Natural killer cell (primary cell): Measurements from ENCODE around the gene PRR23E. TPM values are rescaled to one million over a fixed set of nuclear protein-coding genes. Genes with fewer than 3 reads are reported as not detected.

Experiments used
- ATAC-seq, 3 donors: fragments of 150-1000 bp in 2 of 3; fragments of 200-7000 bp in 1 of 3; cut with Tn5 transposase; 1 replicate in 1 of 3; 2 replicates in 2 of 3; pipeline ENCODE4 v1.10.0; 2021; ENCODE audit warnings: mild to moderate bottlenecking in 2 of 3, moderate library complexity in 2 of 3
- DNase-seq, 2 donors: peaks; one replicate each; pipeline versions ENCODE4 v3.0.0 to v3.0.0-alpha.2; 2013 to 2021; ENCODE audit warnings: mixed read lengths in 1 of 2
- H3K27ac ChIP-seq: one replicate; pipeline ENCODE4 v1.5.1; 2013; ENCODE audit warnings: mild to moderate bottlenecking, low read length
- H3K27me3 ChIP-seq: one replicate; pipeline ENCODE4 v1.6.1; 2013; ENCODE audit warnings: low read length; ENCODE audit not compliant: control insufficient read depth, insufficient read depth
- H3K36me3 ChIP-seq: one replicate; pipeline ENCODE4 v1.6.1; 2013; ENCODE audit warnings: low read length; ENCODE audit not compliant: control insufficient read depth, insufficient read depth
- H3K4me1 ChIP-seq: one replicate; pipeline ENCODE4 v1.6.1; 2013; ENCODE audit warnings: low read length; ENCODE audit not compliant: control insufficient read depth, insufficient read depth
- H3K4me3 ChIP-seq: one replicate; pipeline ENCODE4 v1.5.1; 2013; ENCODE audit warnings: low read length
- H3K9me3 ChIP-seq: one replicate; pipeline ENCODE4 v1.6.1; 2013; ENCODE audit warnings: low read length; ENCODE audit not compliant: control insufficient read depth, insufficient read depth
- H3K27ac Mint-ChIP-seq, 2 donors: one replicate each; pipeline ENCODE4 v1.8.0; 2022; ENCODE audit warnings: mild to moderate bottlenecking in 2 of 2, mixed read lengths in 2 of 2, moderate library complexity in 1 of 2
- H3K27me3 Mint-ChIP-seq, 2 donors: one replicate each; pipeline ENCODE4 v1.8.0; 2022; ENCODE audit warnings: low read depth in 2 of 2, mixed read lengths in 2 of 2
- H3K36me3 Mint-ChIP-seq: one replicate; pipeline ENCODE4 v1.8.0; 2022; ENCODE audit warnings: mixed read lengths
- H3K4me1 Mint-ChIP-seq, 2 donors: one replicate each; pipeline ENCODE4 v1.8.0; 2022; ENCODE audit warnings: mixed read lengths in 2 of 2
- H3K4me3 Mint-ChIP-seq: one replicate; pipeline ENCODE4 v1.8.0; 2022; ENCODE audit warnings: mild to moderate bottlenecking, moderate library complexity, mixed read lengths
- H3K9me3 Mint-ChIP-seq, 2 donors: one replicate each; pipeline ENCODE4 v1.8.0; 2022; ENCODE audit warnings: mixed read lengths in 2 of 2
- WGBS: methylation state at CpG from one replicate; pipeline ENCODE4 v1.1.7; 2013; ENCODE audit warnings: missing lambda C conversion rate; ENCODE audit not compliant: insufficient coverage; 5-methylcytosine and 5-hydroxymethylcytosine counted together
- intact Hi-C: fragments of 100-400 bp; cut with micrococcal nuclease; formaldehyde crosslinking; loops from one replicate; pipeline ENCODE4 v1.14.2; 2022
- total RNA-seq, 4 donors: library from RNA; stranded (reverse); fragments of 120-200 nt in 1 of 4; gene quantifications; one replicate each; pipeline versions ENCODE4 v1.2.3 to v1.2.4, GENCODE V29; 2013 to 2022
- TF ChIP-seq, protein P1 (sequence below): fragments of 200-600 bp; IDR thresholded peaks from one replicate; pipeline ENCODE4 v1.8.0; 2022; ENCODE audit warnings: antibody characterized with exemption

Gene PRR23E
- total RNA-seq, 3 donors from 2014 or later (not counting 1 experiment from before 2014, with no cell fraction given) = not detected

- intact Hi-C loops = no loop called here
- H3K36me3 Mint-ChIP-seq = no peaks in the 10 kb centered on the region
- no peaks in the 10 kb centered on the region for H3K27me3 Mint-ChIP-seq
- no peaks in the 10 kb centered on the region for H3K9me3 Mint-ChIP-seq
- H3K4me3 Mint-ChIP-seq = no peak overlapping the region
- TF ChIP-seq, protein P1, sequence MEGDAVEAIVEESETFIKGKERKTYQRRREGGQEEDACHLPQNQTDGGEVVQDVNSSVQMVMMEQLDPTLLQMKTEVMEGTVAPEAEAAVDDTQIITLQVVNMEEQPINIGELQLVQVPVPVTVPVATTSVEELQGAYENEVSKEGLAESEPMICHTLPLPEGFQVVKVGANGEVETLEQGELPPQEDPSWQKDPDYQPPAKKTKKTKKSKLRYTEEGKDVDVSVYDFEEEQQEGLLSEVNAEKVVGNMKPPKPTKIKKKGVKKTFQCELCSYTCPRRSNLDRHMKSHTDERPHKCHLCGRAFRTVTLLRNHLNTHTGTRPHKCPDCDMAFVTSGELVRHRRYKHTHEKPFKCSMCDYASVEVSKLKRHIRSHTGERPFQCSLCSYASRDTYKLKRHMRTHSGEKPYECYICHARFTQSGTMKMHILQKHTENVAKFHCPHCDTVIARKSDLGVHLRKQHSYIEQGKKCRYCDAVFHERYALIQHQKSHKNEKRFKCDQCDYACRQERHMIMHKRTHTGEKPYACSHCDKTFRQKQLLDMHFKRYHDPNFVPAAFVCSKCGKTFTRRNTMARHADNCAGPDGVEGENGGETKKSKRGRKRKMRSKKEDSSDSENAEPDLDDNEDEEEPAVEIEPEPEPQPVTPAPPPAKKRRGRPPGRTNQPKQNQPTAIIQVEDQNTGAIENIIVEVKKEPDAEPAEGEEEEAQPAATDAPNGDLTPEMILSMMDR = no peak
- H3K4me3 ChIP-seq = no peak overlapping the region
- H3K4me1 ChIP-seq = no peaks in the 10 kb centered on the region
- no peak overlapping the region for H3K27ac ChIP-seq
- DNase-seq (no peak), ATAC-seq (no peak)
- no peaks in the 10 kb centered on the region for H3K27me3 ChIP-seq
- 89% methylated on average over 11 of the region's 15 CpGs for WGBS
- no peaks in the 10 kb centered on the region for H3K4me1 Mint-ChIP-seq
- H3K36me3 ChIP-seq = no peaks in the 10 kb centered on the region
- H3K9me3 ChIP-seq = no peaks in the 10 kb centered on the region
- no peak overlapping the region for H3K27ac Mint-ChIP-seq
These were observed 42.2 kb upstream of the PRR23E start for GRCh38 chr3:127150513-127151250.

- no peak overlapping the region for H3K4me3 ChIP-seq
- Mint-ChIP-seq H3K36me3 (no peaks in the 10 kb centered on the region), H3K4me1 (no peaks in the 10 kb centered on the region), H3K27me3 (no peaks in the 10 kb centered on the region), H3K4me3 (no peak overlapping the region), H3K9me3 (no peaks in the 10 kb centered on the region), H3K27ac (no peak overlapping the region)
- H3K27ac ChIP-seq = no peak overlapping the region
- no peak for DNase-seq
- H3K4me1 ChIP-seq = no peaks in the 10 kb centered on the region
- H3K36me3 ChIP-seq = no peaks in the 10 kb centered on the region
- ATAC-seq = no peak
- intact Hi-C loops = no loop called here
- WGBS = 91% methylated on average over 6 of the region's 9 CpGs
- no peaks in the 10 kb centered on the region for H3K27me3 ChIP-seq
- TF ChIP-seq, protein P1 = no peak
- H3K9me3 ChIP-seq = no peaks in the 10 kb centered on the region
These were observed 41.7 kb upstream of the PRR23E start for GRCh38 chr3:127151251-127151564.

GRCh38 chr3:127151992-127152650 lies 40.8 kb upstream of the PRR23E start:
- Mint-ChIP-seq H3K9me3 (no peaks in the 10 kb centered on the region), H3K27me3 (no peaks in the 10 kb centered on the region), H3K4me3 (no peak overlapping the region), H3K4me1 (no peaks in the 10 kb centered on the region), H3K27ac (no peak overlapping the region), H3K36me3 (no peaks in the 10 kb centered on the region)
- Histone ChIP-seq H3K9me3 (no peaks in the 10 kb centered on the region), H3K4me3 (no peak overlapping the region), H3K27ac (no peak overlapping the region), H3K36me3 (no peaks in the 10 kb centered on the region), H3K27me3 (no peaks in the 10 kb centered on the region), H3K4me1 (no peaks in the 10 kb centered on the region)
- intact Hi-C loops = no loop called here
- TF ChIP-seq, protein P1 = no peak
- no peak for ATAC-seq
- DNase-seq = no peak
- 67% methylated on average over 1 of the region's 2 CpGs for WGBS
